LNCAP (cell line): Measurements from ENCODE around the gene TRAPPC10.
A peak's percentile ranks its signal among the peaks of the same experiment; 100 is the strongest.

Experiments used
- CTCF ChIP-seq: fragments of 450-650 bp; IDR thresholded peaks from 2 replicates; pipeline ENCODE4 v1.5.1; 2017; ENCODE audit warnings: mild to moderate bottlenecking

TRAPPC10 gene

GRCh38 chr21:43971201-43971991, 40.7 kb upstream of the TRAPPC10 start:
- no peak for TF ChIP-seq CTCF

GRCh38 chr21:43971992-43972255, 40.2 kb upstream of the TRAPPC10 start:
- TF ChIP-seq CTCF, result no peak

GRCh38 chr21:43972850-43973633, 39.1 kb upstream of the TRAPPC10 start:
- TF ChIP-seq CTCF, result no peak

- no peak for TF ChIP-seq CTCF
Observed at GRCh38 chr21:43973634-43973955, 38.5 kb upstream of the TRAPPC10 start.

- no peak for TF ChIP-seq CTCF
Observed at GRCh38 chr21:43974791-43975468, 37.2 kb upstream of the TRAPPC10 start.

GRCh38 chr21:43975469-43976098, 36.5 kb upstream of the TRAPPC10 start:
- TF ChIP-seq CTCF, result peak; percentile 90

- TF ChIP-seq CTCF, result no peak
Observed at GRCh38 chr21:43976661-43977060, 35.4 kb upstream of the TRAPPC10 start.
